ENCODE data around the gene BLTP3A. TPM values are rescaled to one million over a fixed set of nuclear protein-coding genes. Genes with fewer than 3 reads are reported as not detected.
"Not testable (repeated sequence)": the region's sequence is repeated elsewhere in the genome, so short reads cannot be mapped to it uniquely, and the experiment has no call there.

Gene BLTP3A, protein sequence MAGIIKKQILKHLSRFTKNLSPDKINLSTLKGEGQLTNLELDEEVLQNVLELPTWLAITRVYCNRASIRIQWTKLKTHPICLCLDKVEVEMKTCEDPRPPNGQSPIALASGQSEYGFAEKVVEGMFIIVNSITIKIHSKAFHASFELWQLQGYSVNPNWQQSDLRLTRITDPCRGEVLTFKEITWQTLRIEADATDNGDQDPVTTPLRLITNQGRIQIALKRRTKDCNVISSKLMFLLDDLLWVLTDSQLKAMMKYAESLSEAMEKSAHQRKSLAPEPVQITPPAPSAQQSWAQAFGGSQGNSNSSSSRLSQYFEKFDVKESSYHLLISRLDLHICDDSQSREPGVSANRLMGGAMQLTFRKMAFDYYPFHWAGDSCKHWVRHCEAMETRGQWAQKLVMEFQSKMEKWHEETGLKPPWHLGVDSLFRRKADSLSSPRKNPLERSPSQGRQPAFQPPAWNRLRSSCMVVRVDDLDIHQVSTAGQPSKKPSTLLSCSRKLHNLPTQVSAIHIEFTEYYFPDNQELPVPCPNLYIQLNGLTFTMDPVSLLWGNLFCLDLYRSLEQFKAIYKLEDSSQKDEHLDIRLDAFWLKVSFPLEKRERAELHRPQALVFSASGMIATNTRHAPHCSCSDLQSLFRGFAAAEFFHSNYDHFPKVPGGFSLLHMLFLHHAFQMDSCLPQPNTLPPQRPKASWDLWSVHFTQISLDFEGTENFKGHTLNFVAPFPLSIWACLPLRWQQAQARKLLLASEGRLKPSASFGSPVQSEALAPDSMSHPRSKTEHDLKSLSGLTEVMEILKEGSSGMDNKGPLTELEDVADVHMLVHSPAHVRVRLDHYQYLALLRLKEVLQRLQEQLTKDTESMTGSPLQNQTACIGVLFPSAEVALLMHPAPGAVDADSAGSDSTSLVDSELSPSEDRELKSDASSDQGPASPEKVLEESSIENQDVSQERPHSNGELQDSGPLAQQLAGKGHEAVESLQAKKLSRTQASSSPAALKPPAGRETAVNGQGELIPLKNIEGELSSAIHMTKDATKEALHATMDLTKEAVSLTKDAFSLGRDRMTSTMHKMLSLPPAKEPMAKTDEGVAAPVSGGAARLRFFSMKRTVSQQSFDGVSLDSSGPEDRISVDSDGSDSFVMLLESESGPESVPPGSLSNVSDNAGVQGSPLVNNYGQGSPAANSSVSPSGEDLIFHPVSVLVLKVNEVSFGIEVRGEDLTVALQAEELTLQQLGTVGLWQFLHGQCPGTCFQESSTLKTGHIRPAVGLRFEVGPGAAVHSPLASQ (N-terminal part only)
- polyA plus RNA-seq (2013, experiment 1 of 2): 8.4 TPM
- 9.6 TPM for polyA plus RNA-seq (2013, experiment 2 of 2)

DNA sequence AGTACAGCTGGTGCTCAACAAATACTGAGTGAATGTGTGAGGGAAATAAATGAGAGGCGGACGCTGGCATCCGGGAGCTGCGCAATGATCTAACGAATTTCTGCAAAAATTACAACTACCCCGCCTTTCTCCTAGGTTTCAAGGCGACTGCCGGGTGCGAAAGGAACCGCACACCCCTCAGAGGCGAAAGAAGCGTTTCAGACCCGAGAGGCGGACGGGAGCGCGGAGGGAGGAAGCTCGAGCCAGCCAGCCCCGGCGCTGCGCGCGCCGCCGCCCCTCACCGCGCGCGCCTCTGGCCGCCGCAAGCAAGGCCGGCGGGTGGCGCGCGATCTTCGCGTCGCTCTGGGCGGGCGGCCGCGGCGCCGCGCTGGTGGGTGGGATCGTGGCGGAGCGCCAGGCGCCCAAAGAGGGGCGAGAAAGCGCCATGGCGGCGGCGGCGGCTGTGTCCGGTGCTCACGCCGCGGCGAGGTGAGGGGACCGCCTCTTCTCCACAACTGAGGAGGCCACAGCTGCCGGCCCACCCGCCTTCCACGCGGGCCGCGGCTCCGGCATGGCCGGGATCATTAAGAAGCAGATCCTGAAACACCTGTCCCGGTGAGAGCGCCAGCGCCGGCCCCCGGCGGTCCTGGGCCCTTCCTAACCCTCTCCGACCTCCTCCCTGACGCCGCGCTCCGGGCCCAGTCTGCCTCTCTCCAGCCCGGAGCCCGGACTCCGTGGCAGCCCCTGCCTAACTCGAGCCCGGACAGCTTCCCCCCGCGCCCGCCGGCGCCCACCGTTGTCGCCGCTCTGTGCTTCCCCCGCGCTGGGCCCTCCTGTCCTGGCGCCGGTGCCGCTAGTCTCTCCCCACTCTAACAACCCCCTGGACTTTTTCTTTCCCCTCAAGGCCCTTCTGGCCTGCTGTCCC, at the start of gene BLTP3A:
BLTP3A (plus strand) TSS at position 383 of the 904 bp plus-strand sequence; CDS start at position 551, 168 bp downstream.
- peaks cover 10% of the 10 kb centered on the region; the same call in 1 of the 2 replicates for H3K4me1 ChIP-seq (ENCODE audit: insufficient read depth, low read length)
- WGBS: under 1% methylated on average over 99 of the region's 99 CpGs

DNA sequence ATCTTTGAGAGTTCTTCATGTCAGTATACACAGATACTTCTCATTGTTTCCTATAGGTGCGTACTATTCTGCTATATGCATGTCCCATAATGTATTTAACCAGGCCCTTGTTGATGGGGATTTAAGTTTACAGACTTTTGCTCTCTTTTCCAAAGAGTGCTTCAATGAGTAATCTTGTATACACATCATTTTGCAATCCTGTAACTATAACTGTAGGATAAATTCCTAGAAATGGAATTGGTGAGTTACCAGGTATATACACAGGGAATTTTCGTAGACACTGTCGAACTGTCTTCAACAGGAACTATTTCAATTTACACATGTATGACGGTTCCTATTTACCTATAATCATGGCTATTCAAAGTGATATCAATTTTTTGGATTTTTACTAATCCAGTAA, 49.8 kb upstream of the BLTP3A start:
- Histone ChIP-seq H3K9me3 (ENCODE audit: insufficient read depth, low read depth, low read length) (no peaks in the 10 kb centered on the region), H3K9ac (ENCODE audit: low read depth, low read length) (no peak overlapping the region), H3K27ac (ENCODE audit: low read depth, low read length) (no peak overlapping the region), H3K4me1 (ENCODE audit: insufficient read depth, low read length) (no peaks in the 10 kb centered on the region), H3K27me3 (ENCODE audit: insufficient read depth, low read length) (no peaks in the 10 kb centered on the region), H3K4me3 (ENCODE audit: low read length) (no peak overlapping the region), H3K36me3 (ENCODE audit: insufficient read depth, low read length) (no peaks in the 10 kb centered on the region)
- WGBS: 89% methylated on average over 4 of the region's 4 CpGs

More for the DNA sequence above, at the start of gene BLTP3A:
- Histone ChIP-seq H3K36me3 (ENCODE audit: insufficient read depth, low read length) (no peaks in the 10 kb centered on the region), H3K9ac (ENCODE audit: low read depth, low read length) (peak within 1 kb of the TSS; percentile 90), H3K27ac (ENCODE audit: low read depth, low read length) (peak within 1 kb of the TSS; percentile 81; the same call in 1 of the 2 replicates), H3K9me3 (ENCODE audit: insufficient read depth, low read depth, low read length) (0 out of 2 replicates have a peak, but pooled peaks cover 5% of the 10 kb centered on the region), H3K27me3 (ENCODE audit: insufficient read depth, low read length) (no peaks in the 10 kb centered on the region), H3K4me3 (ENCODE audit: low read length) (peak within 1 kb of the TSS; percentile 96)

DNA sequence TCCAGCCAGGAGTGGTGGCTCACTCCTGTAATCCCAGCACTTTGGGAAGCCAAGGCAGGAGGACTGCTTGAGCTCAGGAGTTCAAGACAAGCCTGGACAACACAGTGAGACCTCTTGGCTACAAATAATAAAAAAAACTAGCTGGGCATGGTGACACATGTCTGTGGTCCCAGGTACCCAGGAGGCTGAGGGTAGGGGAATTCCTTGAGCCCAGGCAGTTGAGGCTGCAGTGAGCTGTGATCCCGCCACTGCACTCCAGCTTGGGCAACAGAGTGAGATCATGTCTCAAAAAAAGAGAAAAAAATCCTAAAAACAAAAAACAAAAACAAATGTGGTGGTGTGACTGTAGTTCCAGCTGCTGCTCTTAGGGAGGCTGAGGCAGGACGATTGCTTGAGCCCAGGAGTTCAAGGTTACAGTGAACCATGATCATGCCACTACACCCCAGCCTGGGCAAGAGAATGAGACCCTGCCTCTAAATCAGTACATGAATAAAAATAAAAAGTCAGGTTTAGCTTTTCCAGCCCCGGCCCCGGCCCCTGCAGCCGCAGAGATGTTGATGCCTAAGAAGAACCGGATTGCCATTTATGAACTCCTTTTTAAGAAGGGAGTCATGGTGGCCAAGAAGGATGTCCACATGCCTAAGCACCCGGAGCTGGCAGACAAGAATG, 48.1 kb upstream of the BLTP3A start:
- Histone ChIP-seq H3K36me3 (ENCODE audit: insufficient read depth, low read length) (no peaks in the 10 kb centered on the region), H3K27ac (ENCODE audit: low read depth, low read length) (no peak overlapping the region), H3K4me3 (ENCODE audit: low read length) (no peak overlapping the region), H3K4me1 (ENCODE audit: insufficient read depth, low read length) (no peaks in the 10 kb centered on the region), H3K9me3 (ENCODE audit: insufficient read depth, low read depth, low read length) (no peaks in the 10 kb centered on the region), H3K27me3 (ENCODE audit: insufficient read depth, low read length) (no peaks in the 10 kb centered on the region), H3K9ac (ENCODE audit: low read depth, low read length) (no peak overlapping the region)
- WGBS: 90% methylated on average over 7 of the region's 7 CpGs

DNA sequence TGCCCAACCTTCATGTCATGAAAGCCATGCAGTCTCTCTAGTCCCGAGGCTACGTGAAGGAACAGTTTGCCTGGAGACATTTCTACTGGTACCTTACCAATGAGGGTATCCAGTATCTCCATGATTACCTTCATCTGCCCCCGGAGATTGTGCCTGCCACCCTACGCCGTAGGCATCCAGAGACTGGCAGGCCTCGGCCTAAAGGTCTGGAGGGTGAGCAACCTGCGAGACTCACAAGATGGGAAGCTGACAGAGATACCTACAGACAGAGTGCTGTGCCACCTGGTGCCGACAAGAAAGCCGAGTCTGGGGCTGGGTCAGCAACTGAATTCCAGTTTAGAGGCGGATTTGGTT, 47.6 kb upstream of the BLTP3A start:
- H3K27ac ChIP-seq (ENCODE audit: low read depth, low read length); H3K9ac ChIP-seq (ENCODE audit: low read depth, low read length); H3K36me3 ChIP-seq (ENCODE audit: insufficient read depth, low read length); H3K9me3 ChIP-seq (ENCODE audit: insufficient read depth, low read depth, low read length); H3K4me1 ChIP-seq (ENCODE audit: insufficient read depth, low read length); H3K4me3 ChIP-seq (ENCODE audit: low read length); H3K27me3 ChIP-seq (ENCODE audit: insufficient read depth, low read length): not testable (repeated sequence)
- 90% methylated on average over 10 of the region's 10 CpGs for WGBS

DNA sequence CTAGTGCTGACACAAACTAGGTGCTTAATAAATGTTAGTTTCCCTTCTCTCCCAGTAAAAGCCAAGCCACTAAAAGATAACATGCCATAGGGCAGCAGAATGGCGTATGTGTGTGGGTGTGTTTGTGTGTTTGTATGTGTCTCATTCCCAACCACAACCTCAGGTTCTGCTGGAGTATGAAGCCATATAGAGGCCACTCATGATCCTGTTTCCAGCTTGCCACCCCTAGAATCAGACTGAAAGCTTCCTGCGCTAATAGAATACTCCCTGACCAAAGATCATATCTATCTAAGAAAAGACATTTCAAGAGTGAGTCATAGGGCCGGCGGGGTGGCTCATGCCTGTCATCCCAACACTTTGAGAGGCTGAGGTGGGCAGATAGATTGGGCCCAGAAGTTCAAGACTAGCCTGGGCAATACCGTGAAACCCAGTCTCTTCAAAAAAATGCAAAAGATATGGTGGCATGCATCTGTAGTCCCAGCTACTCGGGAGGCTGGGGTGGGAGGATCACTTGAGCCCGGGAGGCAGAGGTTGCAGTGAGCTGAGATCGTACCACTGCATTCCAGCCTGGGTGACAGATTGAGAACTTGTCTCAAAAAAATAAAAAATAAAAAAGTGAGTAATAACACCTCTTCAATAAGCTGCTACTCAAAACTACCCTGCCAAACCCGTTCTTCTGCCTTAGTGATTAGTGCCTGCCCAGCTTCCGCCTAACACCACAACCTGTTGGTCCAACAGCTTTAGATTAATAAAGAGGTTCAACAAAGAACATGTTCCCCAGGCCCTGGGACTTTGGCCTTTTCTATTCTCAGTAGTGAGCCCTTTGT, 46.4 kb upstream of the BLTP3A start:
- no peak overlapping the region for H3K27ac ChIP-seq (ENCODE audit: low read depth, low read length)
- WGBS: 88% methylated on average over 9 of the region's 10 CpGs
- no peak overlapping the region for H3K9ac ChIP-seq (ENCODE audit: low read depth, low read length)

DNA sequence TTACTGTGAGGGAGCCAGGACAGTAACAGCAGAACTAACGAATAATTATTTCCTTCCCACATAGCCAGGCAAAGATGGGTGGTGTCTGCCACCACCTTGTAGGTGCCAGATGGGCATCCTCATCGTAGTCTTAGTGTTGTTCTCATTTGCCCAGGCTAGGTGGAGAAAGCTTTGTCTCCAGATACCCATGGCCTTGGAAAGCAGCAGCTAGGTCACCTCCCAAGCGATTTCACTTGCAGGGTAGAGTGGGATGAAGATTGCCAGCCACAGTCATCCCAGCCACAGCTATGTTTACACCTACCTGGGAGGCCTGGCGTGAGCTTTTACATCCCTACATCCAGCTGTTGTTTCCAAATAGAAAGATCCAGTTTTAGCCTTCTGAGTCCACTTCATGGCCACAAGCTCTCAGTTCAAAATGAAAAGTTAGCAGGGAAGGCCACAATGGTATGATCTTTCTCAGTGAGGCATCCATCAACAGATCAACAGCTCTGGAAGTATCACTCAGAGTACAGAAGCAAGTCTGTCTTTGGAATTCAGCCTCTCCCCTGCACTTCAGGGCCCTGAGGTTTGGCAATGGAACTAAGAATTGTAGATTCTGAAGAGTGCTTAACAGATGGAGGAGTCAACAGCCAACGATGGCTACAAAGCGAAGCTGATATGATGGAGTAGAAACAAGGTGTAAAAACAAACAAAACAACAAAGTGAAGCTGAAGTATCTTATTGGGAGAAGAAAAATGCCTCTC, 45.6 kb upstream of the BLTP3A start:
- H3K9ac ChIP-seq (ENCODE audit: low read depth, low read length): no peak overlapping the region
- no peak overlapping the region for H3K27ac ChIP-seq (ENCODE audit: low read depth, low read length)
- no peaks in the 10 kb centered on the region for H3K9me3 ChIP-seq (ENCODE audit: insufficient read depth, low read depth, low read length)
- no peaks in the 10 kb centered on the region for H3K36me3 ChIP-seq (ENCODE audit: insufficient read depth, low read length)
- WGBS: 88% methylated on average over 6 of the region's 6 CpGs
- no peaks in the 10 kb centered on the region for H3K27me3 ChIP-seq (ENCODE audit: insufficient read depth, low read length)
- no peak overlapping the region for H3K4me3 ChIP-seq (ENCODE audit: low read length)
- no peaks in the 10 kb centered on the region for H3K4me1 ChIP-seq (ENCODE audit: insufficient read depth, low read length)

More for the DNA sequence above, 46.4 kb upstream of the BLTP3A start:
- H3K9me3 ChIP-seq (ENCODE audit: insufficient read depth, low read depth, low read length): no peaks in the 10 kb centered on the region
- no peak overlapping the region for H3K4me3 ChIP-seq (ENCODE audit: low read length)
- no peaks in the 10 kb centered on the region for H3K27me3 ChIP-seq (ENCODE audit: insufficient read depth, low read length)
- no peaks in the 10 kb centered on the region for H3K4me1 ChIP-seq (ENCODE audit: insufficient read depth, low read length)
- no peaks in the 10 kb centered on the region for H3K36me3 ChIP-seq (ENCODE audit: insufficient read depth, low read length)

DNA sequence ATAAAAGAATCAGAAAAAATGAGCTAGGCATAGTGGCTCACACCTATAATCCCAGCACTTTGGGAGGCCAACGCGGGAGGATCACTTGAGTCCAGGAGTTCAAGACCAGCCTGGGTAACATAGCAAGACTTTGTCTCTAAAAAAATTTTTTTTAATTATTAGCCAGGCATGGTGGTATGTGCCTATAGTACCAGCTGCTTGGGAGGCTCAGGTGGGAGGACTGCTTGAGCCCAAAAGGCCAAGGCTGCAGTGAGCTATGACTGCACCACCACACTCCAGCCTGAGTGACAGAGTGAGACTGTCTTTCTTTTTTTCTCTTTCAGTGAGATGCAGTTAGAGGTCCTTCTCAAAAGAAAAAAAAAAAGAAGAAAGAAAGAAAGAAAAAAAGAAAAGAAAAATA, 43.1 kb upstream of the BLTP3A start:
- Histone ChIP-seq H3K27me3 (ENCODE audit: insufficient read depth, low read length) (no peaks in the 10 kb centered on the region), H3K36me3 (ENCODE audit: insufficient read depth, low read length) (no peaks in the 10 kb centered on the region), H3K9me3 (ENCODE audit: insufficient read depth, low read depth, low read length) (no peaks in the 10 kb centered on the region), H3K9ac (ENCODE audit: low read depth, low read length) (no peak overlapping the region), H3K4me1 (ENCODE audit: insufficient read depth, low read length) (no peaks in the 10 kb centered on the region), H3K4me3 (ENCODE audit: low read length) (no peak overlapping the region), H3K27ac (ENCODE audit: low read depth, low read length) (no peak overlapping the region)
- WGBS: 96% methylated on average over 2 of the region's 2 CpGs

DNA sequence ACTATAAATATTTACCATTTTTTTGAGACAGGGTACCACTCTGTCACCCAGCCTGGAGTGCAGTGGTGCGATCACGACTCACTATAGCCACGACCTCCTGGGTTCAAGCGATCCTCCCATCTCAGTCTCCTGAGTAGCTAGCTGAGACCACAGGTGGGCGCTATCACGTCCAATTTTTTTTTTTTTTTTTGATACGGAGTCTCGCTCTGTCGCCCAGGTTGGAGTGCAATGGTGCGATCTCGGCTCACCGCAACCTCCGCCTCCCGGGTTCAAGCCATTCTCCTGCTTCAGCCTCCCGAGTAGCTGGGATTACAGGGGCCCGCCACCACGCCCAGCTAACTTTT, 35.4 kb upstream of the BLTP3A start:
- 94% methylated on average over 17 of the region's 17 CpGs for WGBS
- Histone ChIP-seq H3K27ac (ENCODE audit: low read depth, low read length) (peak overlapping the region; percentile 95; the same call in 1 of the 2 replicates), H3K36me3 (ENCODE audit: insufficient read depth, low read length) (peaks cover 25% of the 10 kb centered on the region), H3K4me3 (ENCODE audit: low read length) (peak overlapping the region; percentile 82), H3K9ac (ENCODE audit: low read depth, low read length) (peak overlapping the region; percentile 95; the same call in 1 of the 2 replicates)
- H3K4me1 ChIP-seq (ENCODE audit: insufficient read depth, low read length); H3K27me3 ChIP-seq (ENCODE audit: insufficient read depth, low read length); H3K9me3 ChIP-seq (ENCODE audit: insufficient read depth, low read depth, low read length): not testable (repeated sequence)

Data from HUES64 (cell line).